GM10266 (cell line): Measurements from ENCODE around the gene MYO1A.

Experiments used
- DNase-seq: peaks from one replicate; pipeline ENCODE4 v3.0.0; 2012; ENCODE audit errors: extremely low spot score
- TF ChIP-seq, protein P1 (sequence below): IDR thresholded peaks from 2 replicates; pipeline ENCODE4 v1.5.1; 2012; ENCODE audit warnings: mild to moderate bottlenecking, low read depth; ENCODE audit not compliant: control insufficient read depth, insufficient read depth; ENCODE audit errors: missing control alignments

MYO1A gene

GRCh38 chr12:57090490-57090889 is 40.6 kb upstream of the MYO1A start:
- DNase-seq, result no peak
- TF ChIP-seq, protein P1, sequence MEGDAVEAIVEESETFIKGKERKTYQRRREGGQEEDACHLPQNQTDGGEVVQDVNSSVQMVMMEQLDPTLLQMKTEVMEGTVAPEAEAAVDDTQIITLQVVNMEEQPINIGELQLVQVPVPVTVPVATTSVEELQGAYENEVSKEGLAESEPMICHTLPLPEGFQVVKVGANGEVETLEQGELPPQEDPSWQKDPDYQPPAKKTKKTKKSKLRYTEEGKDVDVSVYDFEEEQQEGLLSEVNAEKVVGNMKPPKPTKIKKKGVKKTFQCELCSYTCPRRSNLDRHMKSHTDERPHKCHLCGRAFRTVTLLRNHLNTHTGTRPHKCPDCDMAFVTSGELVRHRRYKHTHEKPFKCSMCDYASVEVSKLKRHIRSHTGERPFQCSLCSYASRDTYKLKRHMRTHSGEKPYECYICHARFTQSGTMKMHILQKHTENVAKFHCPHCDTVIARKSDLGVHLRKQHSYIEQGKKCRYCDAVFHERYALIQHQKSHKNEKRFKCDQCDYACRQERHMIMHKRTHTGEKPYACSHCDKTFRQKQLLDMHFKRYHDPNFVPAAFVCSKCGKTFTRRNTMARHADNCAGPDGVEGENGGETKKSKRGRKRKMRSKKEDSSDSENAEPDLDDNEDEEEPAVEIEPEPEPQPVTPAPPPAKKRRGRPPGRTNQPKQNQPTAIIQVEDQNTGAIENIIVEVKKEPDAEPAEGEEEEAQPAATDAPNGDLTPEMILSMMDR, result no peak

- TF ChIP-seq, protein P1, result no peak
- DNase-seq, result no peak
Observed at GRCh38 chr12:57089271-57090245, 39.6 kb upstream of the MYO1A start.

DNA sequence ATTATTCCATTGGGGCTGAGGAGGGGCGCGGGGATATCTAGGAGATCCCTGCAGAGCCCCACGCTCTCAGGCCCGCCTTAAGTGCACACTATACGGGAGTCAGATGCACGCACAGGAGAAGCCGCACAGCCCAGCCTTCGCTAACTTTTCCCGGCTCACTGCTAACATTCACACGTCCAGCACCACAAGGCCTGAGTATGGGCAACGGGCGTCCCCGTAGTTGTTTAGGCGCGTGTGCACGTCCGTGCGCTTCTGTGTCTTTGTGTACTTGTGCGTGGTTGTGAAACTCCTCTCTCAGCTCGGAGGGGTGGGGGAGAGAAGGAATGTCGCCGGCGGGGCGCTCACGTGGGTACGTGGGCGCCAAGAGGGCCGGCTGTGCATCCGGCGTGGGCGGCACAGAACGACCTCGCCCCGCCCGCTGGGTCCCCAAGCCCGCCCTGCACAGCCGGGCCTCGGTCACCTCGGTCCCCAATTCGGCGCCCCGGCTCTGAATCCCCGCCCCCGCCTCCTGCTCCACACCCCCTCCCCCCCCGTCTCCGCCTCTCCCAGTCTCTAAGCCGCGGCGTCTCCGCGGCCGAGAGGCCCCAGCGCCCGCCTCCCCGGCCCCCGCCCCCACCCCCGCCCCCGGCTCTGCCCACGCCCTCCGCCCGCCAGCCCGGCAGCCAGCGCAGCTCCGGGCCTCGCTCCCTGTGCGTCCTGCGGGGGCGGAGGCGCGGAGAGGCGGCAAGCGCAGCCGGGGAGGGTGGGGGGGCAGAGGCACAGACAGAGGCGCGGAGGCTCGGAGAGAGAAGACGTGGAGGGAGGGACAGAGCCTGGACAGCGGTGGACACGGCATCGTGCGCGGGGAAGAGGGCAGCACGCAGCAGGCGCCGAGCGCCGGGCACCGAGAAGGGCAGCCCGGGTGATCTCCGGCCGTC is 38.7 kb upstream of the MYO1A start, which contains the start of gene NAB2:
NAB2 (plus strand) TSS at position 761 of the 917 bp plus-strand sequence. CDS start 158 bp downstream, outside the sequence.
- TF ChIP-seq, protein P1, result no peak

DNA sequence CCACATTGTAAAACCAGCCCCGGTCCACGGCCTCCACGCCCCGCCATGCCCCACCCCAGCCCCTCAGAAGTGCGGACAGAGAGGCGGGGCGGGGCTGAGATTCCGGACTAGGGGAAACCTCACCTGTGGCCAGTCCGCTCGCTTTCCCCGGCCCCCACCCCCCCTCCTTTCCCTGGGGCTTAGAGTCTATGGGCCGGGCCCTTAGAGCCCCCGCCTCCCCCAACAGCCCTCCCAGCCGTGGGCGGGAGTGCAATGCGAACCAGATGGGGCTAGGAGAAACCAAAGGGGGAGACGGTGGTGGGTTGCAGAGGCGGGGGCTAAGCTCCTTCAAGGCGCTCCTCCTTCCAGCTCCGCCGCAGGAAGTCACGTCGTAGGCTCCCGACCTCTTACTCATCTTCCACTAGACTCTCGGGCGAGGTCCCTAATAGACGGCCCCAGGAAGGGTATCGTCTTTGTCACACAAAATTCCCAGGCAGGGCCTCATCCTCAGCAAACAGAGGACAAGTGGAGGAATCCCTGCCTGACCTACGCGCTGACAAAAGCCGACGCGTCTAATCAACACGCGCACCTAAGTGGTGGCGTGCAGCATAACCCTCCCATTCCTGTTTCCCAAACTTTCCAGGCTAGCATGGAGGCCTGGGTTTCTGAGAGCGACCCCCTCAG is 37.9 kb upstream of the MYO1A start:
- TF ChIP-seq, protein P1, result no peak
- peak; percentile 87 for DNase-seq

More for the DNA sequence above, 38.7 kb upstream of the MYO1A start, which contains the start of gene NAB2:
- peak; percentile 94 for DNase-seq

- DNase-seq, result peak; percentile 78
- TF ChIP-seq, protein P1, result no peak
Observed at GRCh38 chr12:57087010-57087690, 37.2 kb upstream of the MYO1A start.

DNA sequence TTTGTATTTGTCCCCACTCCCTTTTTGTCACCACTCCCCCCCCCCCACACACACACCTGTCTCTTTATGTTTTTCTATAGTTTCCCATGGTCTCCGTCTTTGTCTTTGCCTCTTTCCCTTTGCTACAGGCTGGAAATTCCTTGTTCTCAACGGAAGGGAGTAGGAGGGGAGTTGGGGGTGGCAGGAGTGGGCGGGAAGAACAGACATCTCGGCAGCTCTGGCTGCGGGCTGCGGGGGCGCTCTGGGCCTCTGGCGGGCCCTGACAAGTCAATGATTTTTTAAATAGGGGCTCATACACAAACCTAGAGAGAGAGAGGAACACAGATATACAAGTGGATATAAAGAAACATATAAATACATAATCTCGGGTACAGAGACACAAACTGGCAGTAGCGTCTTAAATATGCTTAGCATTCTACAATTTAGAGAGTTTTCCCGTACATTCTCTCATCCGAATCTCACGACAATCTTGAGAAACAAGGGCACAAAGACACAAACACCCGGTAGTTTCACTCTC is 36.6 kb upstream of the MYO1A start:
- DNase-seq, result no peak
- TF ChIP-seq, protein P1, result peak; percentile 40
